GM21737 (cell line): ENCODE results near the gene INTS14.
"Not testable (repeated sequence)": the region's sequence is repeated elsewhere in the genome, so short reads cannot be mapped to it uniquely, and the experiment has no call there.

Source experiments
- ATAC-seq: cut with Tn5 transposase; IDR thresholded peaks from one replicate; pipeline ENCODE4 v1.9.1; 2021; ENCODE audit warnings: mild to moderate bottlenecking, moderate library complexity; ENCODE audit not compliant: unreplicated experiment

The INTS14 gene

GRCh38 chr15:65632780-65633375, 21.9 kb upstream of the INTS14 start:
- no peak for ATAC-seq

- ATAC-seq: no peak
Measured at GRCh38 chr15:65631503-65631902, 20.6 kb upstream of the INTS14 start.

- no peak for ATAC-seq
Measured at GRCh38 chr15:65630760-65631159, 19.8 kb upstream of the INTS14 start.

GRCh38 chr15:65629548-65629947, 18.6 kb upstream of the INTS14 start:
- no peak for ATAC-seq

GRCh38 chr15:65626856-65627255, 15.9 kb upstream of the INTS14 start:
- no peak for ATAC-seq

GRCh38 chr15:65623103-65623502, 12.2 kb upstream of the INTS14 start:
- ATAC-seq: no peak

GRCh38 chr15:65621638-65622037, 10.7 kb upstream of the INTS14 start, which contains the start of gene SLC24A1:
Gene SLC24A1 (plus strand): TSS chr15:65621938. CDS start chr15:65624081, 2,143 bp downstream.
- no peak for ATAC-seq

GRCh38 chr15:65620833-65621232, 9.9 kb upstream of the INTS14 start:
- ATAC-seq: no peak

GRCh38 chr15:65619626-65620290, 8.8 kb upstream of the INTS14 start:
- ATAC-seq: no peak

- ATAC-seq: no peak
Measured at GRCh38 chr15:65618560-65619109, 7.7 kb upstream of the INTS14 start.

- ATAC-seq: not testable (repeated sequence)
Measured at GRCh38 chr15:65615887-65616286, 5.0 kb upstream of the INTS14 start.

GRCh38 chr15:65612949-65613744, 2.2 kb upstream of the INTS14 start:
- no peak for ATAC-seq

- ATAC-seq: no peak
Measured at GRCh38 chr15:65612616-65612946, 1.6 kb upstream of the INTS14 start.

GRCh38 chr15:65611888-65612615, 1.1 kb upstream of the INTS14 start:
- ATAC-seq: no peak

- no peak for ATAC-seq
Measured at GRCh38 chr15:65603559-65603958, 7.4 kb downstream of the INTS14 start.

GRCh38 chr15:65603134-65603533, 7.8 kb downstream of the INTS14 start:
- ATAC-seq: no peak

- no peak for ATAC-seq
Measured at GRCh38 chr15:65599677-65600076, 11.3 kb downstream of the INTS14 start.

- no peak for ATAC-seq
Measured at GRCh38 chr15:65598468-65598867, 12.5 kb downstream of the INTS14 start.

GRCh38 chr15:65595960-65596359, 15.0 kb downstream of the INTS14 start:
- ATAC-seq: no peak

GRCh38 chr15:65587094-65587493, 23.8 kb downstream of the INTS14 start:
- ATAC-seq: no peak

- no peak for ATAC-seq
Measured at GRCh38 chr15:65584241-65584640, 26.7 kb downstream of the INTS14 start.
